COLO829 (cell line): Measurements from ENCODE around the gene ABR.
"Not testable (repeated sequence)": the region's sequence is repeated elsewhere in the genome, so short reads cannot be mapped to it uniquely, and the experiment has no call there.

Source experiments
- DNase-seq: peaks from one replicate; pipeline ENCODE4 v3.0.0; 2012; ENCODE audit warnings: low spot score

ABR gene

DNA sequence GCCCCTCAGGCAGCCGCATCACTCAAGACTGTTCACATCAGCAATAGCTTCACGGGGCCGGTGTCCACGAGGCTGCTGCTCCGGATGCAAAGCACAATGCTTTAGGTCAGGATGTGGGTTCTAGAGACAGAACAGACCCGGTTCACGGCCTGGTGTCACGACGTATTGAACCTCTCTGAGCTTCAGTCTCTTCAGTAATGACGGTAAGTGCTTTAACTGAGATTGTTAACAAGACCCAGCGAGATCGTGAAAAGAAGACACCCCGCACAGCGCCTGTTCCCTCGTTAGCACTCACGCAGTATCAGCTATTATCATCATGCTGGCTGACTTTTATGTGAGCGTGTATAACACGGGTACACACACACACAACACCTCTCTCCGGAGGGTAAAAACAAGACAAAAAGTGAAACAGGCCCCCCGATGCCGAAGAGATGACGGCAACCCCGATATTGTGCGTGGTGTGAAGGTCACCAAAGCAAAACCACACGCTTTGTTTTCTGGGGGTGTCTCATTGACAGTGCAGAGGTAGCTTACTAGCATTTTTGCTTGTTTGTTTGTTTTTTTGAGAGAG is 21.4 kb upstream of the ABR start:
- DNase-seq: no peak

DNA sequence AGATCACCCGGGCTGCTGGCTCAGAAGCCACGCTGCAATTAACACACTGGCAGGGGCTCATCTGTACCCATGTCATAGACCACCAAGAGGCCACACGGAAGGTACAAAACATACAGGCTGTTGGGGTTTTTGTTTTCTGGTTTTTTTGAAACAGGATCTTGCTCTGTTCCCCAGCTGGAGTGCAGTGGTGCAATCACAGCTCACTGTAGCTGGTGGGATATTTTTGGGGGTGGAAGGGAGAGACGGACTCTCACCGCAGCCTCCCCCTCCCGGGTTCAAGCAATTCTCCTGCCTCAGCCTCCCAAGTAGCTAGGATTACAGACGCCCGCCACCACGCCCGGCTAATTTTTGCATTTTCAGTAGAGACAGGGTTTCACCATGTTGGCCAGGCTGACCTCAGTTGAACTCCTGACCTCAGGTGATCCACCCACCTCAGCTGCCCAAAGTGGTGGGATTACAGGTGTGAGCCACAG is 19.5 kb upstream of the ABR start:
- DNase-seq: not testable (repeated sequence)

DNA sequence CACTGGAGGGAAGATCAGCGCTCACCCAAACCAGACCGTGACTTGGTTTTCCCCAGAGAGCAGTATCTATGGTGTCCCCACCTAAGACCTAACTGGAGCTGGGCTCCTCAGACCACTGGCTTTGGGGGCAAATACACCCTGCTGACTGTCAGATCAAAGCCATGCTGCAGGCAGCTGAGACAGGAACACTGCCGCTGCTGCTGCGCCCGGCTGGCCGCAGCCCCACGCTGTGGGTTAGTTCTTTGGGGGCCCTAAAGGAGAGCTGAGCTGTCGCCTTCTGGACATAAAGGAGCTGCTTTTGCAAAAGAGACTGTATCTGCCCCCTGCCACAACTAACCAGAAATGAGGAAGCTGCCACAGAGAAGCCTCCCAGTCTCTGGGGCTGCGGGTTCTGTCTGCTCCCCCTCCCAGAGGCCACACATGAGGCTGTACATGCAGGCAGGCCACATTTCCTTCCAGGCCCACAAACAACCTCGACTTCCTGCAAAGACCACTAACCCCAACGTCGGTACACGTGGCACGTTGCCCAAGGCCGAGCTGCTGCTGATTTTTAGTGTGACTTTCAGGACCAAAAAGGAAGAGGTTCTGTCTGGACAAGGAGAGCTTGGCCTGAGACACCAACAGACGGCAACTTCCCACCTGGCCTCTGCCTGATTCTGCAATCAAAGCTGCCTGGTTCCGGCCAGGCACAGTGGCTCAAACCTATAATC is 18.2 kb upstream of the ABR start:
- no peak for DNase-seq

GRCh38 chr17:1197379-1197778 is 17.6 kb upstream of the ABR start:
- no peak for DNase-seq

DNA sequence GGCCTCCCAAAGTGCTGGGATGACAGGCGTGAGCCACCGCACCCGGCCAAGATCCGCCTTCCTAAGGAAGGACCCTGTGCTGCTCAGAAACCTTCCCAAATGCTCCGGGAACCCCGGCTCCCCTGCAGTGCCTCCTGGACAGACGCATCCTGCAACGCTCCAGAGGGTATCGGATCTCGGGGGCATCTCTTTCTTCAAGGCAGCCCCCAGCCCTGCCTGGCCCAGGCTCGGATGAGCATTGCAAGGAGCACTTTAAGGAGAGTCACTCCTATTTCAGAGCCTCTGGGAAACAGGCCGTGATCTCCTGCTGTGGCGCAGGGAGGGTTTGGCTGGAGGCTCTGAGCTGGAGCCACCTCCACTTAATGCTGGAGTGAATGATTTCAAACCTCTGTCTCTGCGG is 17.2 kb upstream of the ABR start:
- DNase-seq: no peak

GRCh38 chr17:1192911-1193699 is 13.3 kb upstream of the ABR start:
- no peak for DNase-seq

DNA sequence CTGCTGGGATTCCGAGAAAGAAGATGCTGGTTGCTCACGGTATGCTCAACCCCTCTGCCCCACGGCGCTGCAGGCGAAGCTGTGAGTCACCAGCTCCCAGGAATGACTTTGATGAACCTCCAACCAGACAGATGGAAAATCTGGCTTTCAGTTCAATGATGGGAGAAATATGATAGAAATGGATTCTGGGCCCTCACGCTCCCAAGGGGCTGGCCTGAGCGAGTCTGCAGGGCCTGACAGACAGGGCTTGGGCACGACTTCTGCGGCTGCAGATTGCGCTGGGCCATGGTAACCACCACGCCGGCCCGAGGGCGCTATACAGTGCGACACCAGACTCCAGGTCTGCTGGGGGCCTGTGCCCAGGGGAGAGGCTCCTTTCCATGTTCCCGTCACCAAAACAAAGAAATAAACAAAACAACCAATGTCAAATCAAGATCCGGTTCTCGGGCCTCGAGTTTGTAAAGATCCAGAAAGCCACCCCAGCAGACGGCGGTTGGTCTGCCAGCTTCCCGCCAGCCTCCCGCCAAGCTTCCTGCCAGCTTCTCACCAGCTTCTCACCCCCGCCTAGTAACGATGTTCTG is 11.1 kb upstream of the ABR start:
- DNase-seq: peak; percentile 62

- DNase-seq: peak; percentile 84
These were observed 9.2 kb upstream of the ABR start for GRCh38 chr17:1188812-1189504.

DNA sequence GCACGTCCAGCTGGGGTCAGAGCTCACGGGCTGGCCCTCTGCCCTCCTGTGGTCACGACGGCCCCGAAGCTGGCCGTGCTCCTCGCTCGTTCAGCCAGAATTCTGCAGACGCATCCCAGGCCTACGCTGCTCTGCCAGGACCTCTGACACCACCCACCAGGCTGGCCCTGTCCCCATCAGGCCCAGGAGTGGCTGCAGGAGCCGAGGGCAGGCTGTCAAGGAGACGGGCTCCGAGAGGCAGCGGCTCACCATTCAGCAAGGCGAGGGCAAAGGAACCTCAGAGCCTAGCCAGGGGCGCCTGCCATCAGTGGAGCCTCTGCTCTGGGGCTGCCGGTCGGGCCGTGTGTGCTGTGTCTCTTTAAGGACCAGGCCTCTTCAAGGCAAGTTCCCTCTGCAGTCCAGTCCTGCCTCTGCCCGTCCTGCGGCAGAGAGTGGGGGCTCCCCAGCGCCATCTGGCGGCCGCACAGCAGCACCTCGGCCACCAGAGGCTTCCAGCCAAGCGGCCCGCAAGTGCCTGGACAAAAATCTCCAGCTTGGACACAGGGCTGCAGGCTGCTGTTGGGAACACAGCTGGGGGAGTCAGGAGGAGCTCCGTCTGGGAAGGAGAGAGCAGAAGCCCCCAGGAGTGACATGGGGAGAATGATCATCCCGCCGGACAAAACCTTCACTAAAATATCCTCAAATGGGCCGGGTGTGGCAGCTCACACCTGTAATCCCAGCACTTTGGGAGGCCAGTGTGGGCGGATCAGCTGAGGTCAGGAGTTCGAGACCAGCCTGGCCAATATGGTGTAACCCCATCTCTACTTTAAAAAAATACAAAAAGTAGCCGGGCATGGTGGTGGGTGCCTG is 7.4 kb upstream of the ABR start:
- peak; percentile 87 for DNase-seq

DNA sequence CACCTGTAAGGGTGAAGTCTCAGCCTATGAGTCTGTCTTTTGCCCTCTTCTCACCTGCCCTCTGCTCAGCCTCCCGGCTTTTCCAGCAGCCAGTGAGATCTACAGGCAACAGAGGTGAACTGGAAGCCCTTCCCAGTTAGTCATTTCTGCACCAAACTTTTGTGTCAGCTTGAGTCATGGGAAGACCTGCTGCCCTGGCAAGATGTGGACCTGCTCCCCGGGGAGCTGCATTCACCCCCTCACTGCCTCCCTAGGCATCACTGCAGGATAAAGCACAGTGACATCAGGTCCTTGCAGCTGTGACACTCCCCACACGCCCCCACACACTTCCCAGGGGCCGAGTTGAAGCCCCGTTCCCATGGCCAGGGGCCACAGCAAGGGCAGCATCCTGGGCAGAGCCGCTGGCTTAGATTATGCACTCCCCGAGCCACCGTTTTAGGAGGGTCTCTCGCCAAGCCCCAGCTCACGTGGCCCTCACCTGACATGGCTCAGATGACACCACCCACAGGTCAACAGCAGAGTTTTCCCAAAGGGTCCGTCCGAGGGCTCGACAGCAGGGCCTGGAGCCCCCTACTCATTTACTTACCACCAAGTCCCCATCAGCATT is 6.5 kb upstream of the ABR start:
- DNase-seq: no peak

- DNase-seq: no peak
These were observed 3.5 kb upstream of the ABR start for GRCh38 chr17:1183171-1183873.

DNA sequence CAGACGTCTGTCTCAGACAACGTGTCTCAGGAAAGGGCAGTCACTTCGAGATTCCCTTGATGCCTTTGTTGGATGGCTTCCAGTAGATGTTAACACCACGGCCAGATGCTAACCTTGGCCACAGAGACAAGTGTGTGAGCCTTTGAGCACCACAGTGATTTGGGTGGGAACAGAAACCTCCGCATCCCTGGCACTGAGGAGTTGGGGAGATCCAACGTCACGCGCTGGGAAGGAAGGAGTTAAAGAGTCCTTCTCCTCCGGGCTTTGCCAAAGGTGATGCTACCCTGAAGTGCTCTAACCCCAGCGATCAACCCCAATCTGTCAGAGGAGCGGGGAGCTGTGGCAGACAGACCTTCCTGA is 3.0 kb upstream of the ABR start:
- no peak for DNase-seq

DNA sequence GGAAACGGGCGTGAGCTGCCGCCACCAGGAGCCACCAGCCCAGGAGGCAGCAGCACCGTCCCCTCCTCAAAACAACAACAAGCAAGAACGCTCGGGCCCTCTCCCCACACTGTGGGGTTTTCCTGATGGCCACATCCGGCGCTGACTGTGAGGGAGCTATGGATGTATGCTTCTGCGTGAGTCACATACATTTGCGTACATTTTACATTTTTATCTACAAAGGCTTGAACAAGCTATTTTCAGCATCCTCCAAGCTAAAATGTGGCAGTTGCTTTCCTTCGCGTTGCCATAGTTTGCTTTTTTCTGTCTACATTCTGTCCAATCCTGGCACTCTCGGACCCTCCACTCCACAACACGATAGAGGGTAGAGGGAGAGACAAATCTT is 2.0 kb upstream of the ABR start:
- no peak for DNase-seq

- DNase-seq: no peak
These were observed 1.4 kb upstream of the ABR start for GRCh38 chr17:1180958-1181752.

- no peak for DNase-seq
These were observed 516 bp downstream of the ABR start for GRCh38 chr17:1179112-1179817.

DNA sequence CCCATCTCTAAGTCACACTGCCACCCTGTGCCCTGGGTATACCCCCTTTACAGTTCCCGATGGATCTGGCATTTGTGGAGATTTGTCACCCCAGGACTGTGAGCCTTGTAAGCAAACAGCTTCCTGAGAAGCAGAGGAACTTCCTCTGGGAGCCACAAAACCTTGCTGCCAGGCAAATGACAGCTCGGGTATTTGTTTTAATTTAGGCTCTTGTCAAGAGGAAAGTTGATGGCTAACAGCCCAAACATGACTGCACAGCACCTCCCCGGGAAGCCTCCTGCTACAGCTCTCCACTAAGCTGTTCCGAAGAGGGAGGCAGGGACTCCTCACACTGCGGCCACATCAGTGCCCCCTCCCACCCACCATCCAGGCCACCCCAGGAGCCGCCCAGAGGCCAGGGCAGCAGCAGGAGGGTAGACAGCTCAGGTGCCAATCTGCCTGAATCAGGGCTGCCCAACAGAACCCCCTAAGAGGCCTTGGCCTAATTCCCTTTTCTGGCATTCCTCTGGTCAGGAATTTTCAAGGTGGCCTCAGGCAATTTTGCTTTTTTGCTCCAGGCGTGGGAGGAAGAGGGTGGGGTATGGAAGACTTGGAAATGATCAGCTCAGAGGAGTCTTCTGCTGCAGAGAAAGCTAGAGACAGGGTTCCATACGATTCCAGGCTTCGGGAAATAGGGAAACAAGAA is 2.6 kb downstream of the ABR start:
- no peak for DNase-seq

DNA sequence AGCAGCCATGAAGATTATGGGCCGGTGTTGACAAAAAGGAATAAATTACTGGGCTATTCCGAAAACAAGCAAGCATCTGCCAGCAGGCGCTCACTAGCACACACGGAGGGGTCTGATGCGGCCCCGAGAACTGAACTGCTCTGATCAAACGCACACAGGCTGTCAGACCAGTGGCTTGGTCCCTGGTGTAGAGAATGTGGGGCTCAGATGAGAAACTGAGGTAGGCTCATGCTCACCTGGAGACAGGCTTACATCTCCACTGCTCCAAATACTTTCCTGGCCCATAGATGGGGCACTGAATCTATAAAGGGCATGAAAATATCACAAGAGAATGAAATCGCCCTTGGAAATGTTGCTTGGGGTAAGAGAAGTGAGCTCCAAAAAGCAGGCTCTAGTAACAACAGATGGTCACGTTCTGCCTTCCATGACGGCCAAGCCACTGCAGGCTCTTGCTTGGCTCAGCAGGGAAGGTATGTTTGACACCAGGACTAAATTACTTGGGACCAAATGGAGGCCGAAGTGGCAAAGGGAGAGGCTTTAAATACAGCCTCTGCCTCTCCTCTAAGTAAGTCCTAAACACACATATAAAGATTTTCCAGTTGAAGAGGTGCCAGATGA is 5.4 kb downstream of the ABR start:
- DNase-seq: no peak
